ENCODE measurements around the gene SLC37A4.
"Not testable (repeated sequence)": the region's sequence is repeated elsewhere in the genome, so short reads cannot be mapped to it uniquely, and the experiment has no call there.

The SLC37A4 gene

DNA sequence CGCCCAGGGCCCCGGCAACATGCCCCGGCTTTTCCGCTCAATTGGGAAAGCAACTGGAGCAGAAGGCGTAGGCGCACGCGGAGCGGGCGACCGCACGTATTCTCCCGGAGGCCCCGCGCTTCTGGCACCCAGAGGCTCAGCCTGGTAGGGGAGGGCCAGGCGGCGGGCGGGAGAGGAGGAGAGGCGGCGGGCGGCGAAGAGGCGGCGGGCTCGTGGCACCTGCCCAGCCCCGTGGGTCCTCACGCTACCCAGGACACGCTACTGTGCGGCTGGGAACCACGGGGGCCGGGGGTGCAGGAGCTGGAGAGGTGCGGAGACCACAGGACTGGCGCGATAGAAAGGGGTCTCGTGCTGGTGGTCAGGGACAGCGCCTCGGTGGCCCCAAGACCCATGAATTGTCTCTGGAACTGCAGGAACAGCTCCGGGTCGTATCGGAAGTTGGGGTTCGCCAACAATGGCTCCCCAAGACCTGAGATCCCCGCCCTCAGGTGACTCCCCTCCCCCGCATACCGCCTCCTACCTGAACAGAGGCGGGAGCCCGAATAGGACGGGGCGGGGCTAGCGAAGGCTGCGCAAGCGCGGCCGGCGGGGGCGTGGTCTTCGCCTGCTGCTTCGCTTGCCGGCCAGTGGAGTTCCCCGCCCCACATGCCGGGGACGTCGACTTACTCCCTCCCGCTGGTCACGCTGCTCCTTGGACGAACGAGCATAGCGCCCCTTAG lies at the start of gene SLC37A4:
TSS of gene SLC37A4 (minus strand) at position 549 of the 719 bp plus-strand sequence.
- DNase-seq (ENCODE audit: low spot score): peak; percentile 91

DNA sequence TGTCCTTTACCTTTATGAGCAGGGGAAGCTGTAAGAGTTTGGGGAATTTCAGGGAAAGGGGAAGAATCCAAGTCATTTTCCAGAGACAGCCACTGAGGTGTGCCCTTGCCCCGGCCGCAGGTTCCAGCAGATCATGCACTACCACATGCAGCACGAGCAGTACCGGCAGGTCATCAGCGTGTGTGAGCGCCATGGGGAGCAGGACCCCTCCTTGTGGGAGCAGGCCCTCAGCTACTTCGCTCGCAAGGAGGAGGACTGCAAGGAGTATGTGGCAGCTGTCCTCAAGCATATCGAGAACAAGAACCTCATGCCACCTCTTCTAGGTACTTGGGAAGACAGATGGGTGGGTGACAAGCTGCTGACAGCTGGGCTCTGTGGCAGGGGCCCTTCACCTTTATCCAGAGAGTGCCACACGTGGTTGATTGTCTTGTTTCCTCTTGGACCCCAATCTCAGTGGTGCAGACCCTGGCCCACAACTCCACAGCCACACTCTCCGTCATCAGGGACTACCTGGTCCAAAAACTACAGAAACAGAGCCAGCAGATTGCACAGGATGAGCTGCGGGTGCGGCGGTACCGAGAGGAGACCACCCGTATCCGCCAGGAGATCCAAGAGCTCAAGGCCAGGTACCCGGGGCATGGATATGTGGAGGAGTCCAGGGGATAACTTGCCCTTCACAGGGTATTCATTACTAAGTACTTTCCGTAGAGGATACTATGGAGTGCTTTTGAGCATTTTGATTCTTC lies 48.2 kb upstream of the SLC37A4 start:
- no peak for DNase-seq (ENCODE audit: low spot score)

- no peak for DNase-seq (ENCODE audit: low spot score)
Measured at GRCh38 chr11:119077839-119078238, 47.2 kb upstream of the SLC37A4 start.

GRCh38 chr11:119067371-119068222 lies 36.9 kb upstream of the SLC37A4 start, which contains the start of gene VPS11:
VPS11 (plus strand) TSS chr11:119067818; CDS start chr11:119067824, 6 bp downstream.
- peak; percentile 98 for DNase-seq (ENCODE audit: low spot score)

DNA sequence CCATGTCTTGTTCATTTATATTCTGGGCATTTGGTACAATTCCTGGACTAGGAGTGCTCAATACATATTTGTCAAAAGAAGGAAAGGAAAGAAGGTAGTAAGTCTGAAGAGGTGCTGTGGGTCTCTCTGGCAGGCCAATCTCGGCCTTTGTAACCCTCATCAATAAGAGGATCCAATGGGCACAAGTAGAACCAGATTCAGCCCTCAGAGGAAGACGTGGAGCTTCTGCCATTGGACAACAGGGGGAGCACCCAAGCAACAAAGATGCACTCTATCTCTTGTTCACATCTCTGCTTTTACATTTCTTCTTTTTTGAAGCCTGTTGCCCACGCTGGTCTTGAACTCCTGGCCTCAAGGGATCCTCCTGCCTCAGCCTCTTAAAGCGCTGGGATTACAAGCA lies 34.7 kb upstream of the SLC37A4 start:
- DNase-seq (ENCODE audit: low spot score): peak; percentile 67

DNA sequence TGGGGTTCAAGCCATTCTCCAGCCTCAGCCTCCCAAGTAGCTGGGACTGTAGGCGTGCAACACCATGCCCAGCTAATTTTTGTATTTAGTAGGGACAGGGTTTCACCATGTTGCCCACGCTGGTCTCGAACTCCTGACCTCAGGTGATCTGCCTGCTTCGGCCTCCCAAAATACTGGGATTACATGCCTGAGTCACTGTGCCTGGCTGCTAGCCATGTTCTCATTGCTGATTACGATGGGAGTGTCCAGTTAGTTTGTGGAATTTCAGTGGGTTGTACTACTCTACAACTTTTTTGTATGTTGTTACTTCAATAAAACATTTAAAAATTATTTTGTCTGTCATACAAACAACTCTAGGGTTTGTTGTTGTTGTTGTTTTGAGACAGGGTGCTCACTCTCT lies 32.1 kb upstream of the SLC37A4 start:
- DNase-seq (ENCODE audit: low spot score): no peak

DNA sequence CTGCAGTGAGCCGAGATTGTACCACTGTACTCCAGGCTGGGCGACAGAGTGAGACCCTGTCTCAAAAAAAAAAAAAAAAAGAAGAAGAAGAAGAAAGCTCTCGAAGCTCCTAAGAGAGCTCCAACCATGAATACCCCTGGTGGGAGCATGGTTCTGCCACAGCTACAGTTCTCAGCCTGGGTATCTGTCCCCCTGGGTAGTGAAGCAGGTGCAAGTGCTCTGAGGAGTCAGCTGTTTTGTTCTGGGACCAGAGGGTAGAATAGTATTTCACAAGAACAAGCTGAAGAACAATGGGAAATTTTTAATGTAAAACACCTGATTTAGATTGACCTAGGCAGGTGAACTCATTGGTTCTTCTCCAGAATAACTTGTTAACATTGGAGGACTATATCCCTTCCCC lies 30.6 kb upstream of the SLC37A4 start:
- DNase-seq (ENCODE audit: low spot score): no peak

DNA sequence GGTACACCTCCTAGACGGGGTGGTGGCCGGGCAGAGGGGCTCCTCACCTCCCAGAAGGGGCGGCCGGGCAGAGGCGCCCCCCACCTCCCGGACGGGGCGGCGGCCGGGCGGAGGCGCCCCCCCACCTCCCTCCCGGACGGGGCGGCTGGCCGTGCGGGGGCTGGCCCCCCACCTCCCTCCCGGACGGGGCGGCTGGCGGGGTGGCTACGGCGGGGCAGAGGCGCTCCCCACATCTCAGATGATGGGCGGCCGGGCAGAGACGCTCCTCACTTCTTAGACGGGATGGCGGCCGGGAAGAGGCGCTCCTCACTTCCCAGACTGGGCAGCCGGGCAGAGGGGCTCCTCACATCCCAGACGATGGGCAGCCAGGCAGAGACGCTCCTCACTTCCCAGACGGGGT lies 28.5 kb upstream of the SLC37A4 start:
- DNase-seq (ENCODE audit: low spot score): not testable (repeated sequence)

DNA sequence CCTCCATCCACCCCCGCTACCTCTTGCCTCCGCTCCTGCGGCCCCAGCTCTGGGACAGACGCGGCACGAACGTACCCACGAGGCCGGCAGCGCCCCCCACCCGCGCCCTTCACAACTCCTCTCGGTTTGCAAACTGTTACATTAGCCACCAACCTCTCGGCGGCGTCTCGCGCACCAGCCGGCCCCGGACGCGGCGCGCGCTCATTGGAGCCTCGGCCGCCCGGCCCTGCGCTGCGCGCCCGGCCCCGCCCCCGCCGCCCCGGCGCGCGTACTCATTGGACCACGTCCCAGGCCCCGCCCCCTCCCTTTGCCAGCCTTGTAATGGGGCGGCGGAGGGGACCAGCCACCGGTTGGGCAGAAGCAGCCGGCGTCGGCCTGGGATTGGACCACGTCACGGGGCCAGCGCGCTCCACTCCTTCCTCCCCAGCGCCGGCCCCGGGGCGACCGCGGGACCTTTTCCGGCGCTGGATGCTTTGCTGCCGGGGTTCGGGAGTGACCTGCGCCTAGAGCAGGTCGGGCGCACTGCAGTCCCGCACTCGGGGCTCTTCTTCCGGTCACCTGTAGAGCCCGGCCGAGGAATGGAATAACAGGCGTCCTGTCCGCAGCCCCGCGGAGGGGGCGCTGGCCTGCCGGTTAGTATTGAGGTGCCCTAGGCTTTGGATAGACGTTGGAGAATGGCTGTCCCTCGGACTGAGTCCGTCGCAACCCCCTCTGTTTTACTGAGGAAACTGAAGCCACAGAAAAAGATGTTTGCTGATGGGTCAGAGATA lies 26.5 kb upstream of the SLC37A4 start, which contains the start of gene HYOU1:
TSS of gene HYOU1 (minus strand) at position 206 of the 770 bp plus-strand sequence. CDS start 1,045 bp downstream, outside the sequence.
- DNase-seq (ENCODE audit: low spot score): peak; percentile 97

- peak; percentile 23 for DNase-seq (ENCODE audit: low spot score)
Measured at GRCh38 chr11:119056421-119056999, 25.8 kb upstream of the SLC37A4 start.

DNA sequence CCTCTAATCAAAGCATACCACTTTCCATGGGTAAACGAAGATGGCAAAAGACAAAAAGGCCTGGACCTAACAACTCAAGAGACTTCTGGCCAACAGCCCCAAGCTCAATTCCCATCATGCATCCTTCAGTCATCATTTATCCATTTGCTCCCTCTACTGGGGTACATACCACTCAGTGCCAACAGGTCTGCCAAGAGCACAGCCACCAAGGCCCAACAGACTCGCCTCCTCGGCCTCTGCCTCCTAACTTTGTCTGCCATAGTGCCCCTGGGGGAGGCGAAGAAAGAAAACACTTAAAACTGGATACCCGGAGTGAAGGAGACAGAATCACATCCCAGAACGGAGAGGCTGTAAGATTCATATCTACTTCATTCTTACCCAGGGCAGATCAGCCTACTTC lies 25.2 kb upstream of the SLC37A4 start:
- DNase-seq (ENCODE audit: low spot score): peak; percentile 28

DNA sequence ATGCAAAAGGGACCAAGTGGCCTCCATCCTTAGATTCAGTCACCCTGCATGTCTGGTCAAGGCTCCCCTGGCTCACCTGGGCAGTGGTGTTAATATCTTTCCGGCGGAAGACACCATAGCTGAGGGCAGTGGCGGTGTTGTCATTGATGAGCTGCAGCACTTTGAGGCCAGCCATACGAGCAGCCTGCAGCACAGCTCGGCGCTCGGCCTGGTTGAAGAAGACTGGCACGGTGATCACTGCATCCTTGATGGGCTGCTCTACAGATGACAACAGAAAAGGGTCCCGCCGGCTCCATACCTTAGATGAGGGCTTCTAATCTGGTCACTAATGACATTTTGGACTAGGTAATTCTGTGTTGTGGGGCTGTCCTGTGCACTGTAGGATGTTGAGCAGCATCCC lies 23.7 kb upstream of the SLC37A4 start:
- no peak for DNase-seq (ENCODE audit: low spot score)

DNA sequence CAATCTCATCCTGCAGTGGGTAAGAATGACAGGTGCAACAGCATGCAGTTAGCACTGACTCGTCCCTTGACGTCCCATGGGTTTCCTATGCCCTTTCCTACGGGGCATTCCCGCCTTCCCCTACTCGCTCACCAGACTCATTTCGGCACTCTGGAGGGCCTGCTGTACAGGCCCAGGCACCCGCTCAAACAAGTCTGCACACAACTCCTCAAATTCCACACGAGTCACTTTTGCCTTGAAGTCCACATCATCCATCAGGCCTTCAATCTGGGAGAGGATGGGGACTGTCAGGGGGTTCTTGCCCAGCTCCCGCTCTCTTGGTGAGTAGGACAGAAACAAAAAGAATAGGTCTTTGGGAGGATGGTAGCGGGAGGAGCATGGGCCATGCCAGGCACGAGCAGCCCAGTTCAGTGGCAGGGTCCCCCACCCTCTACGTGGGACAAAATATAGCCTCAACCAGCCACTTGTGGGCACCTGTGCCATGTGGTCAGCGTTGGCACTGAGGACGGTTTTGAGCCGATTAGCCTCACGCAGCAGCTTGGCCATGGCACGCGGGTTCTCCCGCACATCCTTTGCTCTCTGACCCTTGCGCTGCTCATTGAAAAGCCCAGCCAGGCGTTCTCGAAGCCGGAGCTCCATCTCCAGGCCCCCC lies 21.6 kb upstream of the SLC37A4 start:
- DNase-seq (ENCODE audit: low spot score): no peak

DNA sequence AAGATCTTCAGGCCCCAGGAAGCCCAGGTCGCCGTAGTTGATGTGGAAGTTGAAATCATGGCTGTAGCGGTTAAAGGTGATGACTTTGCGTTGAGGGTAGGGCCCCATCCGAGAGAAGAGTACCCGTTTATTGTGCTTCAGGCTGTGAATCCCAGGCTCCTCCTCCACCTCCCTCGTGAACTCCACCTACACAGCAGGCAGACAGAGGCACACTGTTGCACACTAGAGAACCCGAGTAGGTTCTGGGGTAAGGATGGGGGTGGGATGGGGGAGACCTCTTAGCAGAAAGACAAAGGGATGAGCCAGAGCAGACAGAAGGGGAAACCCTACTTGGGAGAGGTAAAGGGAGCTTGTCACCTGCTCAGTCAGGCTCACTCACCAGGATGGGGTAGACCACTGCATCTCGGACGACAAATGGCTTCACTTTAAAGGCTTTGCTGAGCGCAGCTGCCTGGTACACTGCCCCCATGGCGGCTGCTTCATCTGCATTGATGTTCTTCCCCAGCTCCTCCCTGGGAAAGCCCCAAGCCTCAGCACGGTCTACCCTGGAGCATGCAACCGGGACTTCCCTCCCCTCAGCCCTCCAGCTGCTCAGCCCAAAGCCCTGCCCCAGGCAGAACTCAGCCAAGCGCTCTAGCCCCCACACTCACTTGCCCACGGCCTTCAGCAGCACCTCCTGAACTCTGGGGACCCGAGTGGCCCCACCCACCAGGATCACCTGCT lies 20.9 kb upstream of the SLC37A4 start:
- DNase-seq (ENCODE audit: low spot score): no peak

- no peak for DNase-seq (ENCODE audit: low spot score)
Measured at GRCh38 chr11:119049081-119049480, 18.4 kb upstream of the SLC37A4 start.

- no peak for DNase-seq (ENCODE audit: low spot score)
Measured at GRCh38 chr11:119048644-119049043, 18.0 kb upstream of the SLC37A4 start.

- DNase-seq (ENCODE audit: low spot score): no peak
Measured at GRCh38 chr11:119047205-119047604, 16.5 kb upstream of the SLC37A4 start.

GRCh38 chr11:119046489-119046888 lies 15.8 kb upstream of the SLC37A4 start:
- no peak for DNase-seq (ENCODE audit: low spot score)

GRCh38 chr11:119044708-119045107 lies 14.0 kb upstream of the SLC37A4 start:
- no peak for DNase-seq (ENCODE audit: low spot score)

DNA sequence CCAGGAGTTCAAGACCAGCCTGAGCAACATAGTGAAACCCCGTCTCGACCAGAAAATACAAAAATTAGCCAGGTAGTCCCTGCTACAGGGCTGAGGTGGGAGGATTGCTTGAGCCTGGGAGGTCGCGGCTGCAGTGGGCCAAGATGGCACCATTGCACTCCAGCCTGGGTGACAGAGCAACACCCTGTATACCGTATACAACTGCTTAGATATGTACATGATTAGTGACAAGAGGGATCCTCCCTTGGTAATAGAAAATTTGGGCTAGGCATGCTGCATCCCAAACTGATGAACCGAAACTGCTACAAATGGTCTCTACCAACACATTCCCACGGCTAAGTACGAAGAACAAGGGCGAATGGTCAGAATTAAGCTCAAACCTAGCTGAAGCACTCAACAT lies 12.2 kb upstream of the SLC37A4 start:
- DNase-seq (ENCODE audit: low spot score): no peak
